ENCODE data around the gene CACNA1G.

The CACNA1G gene

DNA sequence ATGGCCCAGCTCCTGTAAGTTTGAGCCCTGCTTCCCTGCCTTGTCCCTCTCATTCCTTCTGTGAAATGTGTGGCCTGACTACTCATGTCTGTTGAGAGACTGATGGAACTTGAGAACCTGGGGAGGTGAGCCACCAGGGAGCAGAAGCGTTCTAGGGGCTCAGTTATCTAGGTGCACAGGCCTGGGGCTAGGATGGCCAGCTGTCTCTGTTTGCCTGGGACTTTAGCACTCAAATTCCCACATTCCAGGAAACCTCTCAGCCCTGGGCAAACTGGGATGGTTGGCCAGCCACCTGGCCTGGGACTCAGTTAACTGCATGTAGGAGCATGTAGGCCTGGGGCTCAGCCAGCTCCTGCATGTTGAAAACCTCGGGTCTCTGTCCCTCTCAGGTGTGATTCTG lies 37.3 kb upstream of the CACNA1G start:
- Mint-ChIP-seq H3K36me3 (ENCODE audit: insufficient read depth) (no peaks in the 10 kb centered on the region), H3K27ac (ENCODE audit: low read depth) (no peak overlapping the region), H3K4me3 (no peak overlapping the region), H3K4me1 (no peaks in the 10 kb centered on the region), H3K9me3 (no peaks in the 10 kb centered on the region), H3K27me3 (peaks cover 2% of the 10 kb centered on the region)
- ATAC-seq (replicated peaks; ENCODE audit: extremely low read depth, poor library complexity, severe bottlenecking) (no peak), DNase-seq (ENCODE audit: low spot score in 2 of 2) (no peak)

DNA sequence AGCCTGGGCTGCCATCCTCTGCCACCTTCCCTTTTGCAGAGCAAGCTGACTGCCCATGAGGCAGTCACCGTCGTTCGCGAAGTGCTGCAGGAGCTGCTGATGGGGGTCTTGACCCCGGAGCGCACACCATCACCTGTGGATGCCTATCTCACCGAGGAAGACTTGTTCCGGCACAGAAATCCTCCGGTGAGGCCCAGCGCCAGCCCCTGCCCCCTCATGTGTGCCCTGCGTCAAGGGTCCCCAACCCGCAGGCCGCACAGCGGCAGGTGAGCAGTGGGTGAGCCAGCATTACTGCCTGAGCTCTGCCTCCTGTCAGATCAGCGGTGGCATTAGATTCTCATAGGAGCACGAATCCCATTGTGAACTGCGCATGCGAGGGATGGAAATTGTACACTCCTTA lies 35.7 kb upstream of the CACNA1G start:
- Mint-ChIP-seq H3K9me3 (no peaks in the 10 kb centered on the region), H3K4me1 (no peaks in the 10 kb centered on the region), H3K27me3 (peaks cover 18% of the 10 kb centered on the region), H3K36me3 (ENCODE audit: insufficient read depth) (no peaks in the 10 kb centered on the region), H3K27ac (ENCODE audit: low read depth) (no peak overlapping the region), H3K4me3 (no peak overlapping the region)
- DNase-seq (ENCODE audit: low spot score in 2 of 2): no peak
- ATAC-seq (replicated peaks; ENCODE audit: extremely low read depth, poor library complexity, severe bottlenecking): no peak

DNA sequence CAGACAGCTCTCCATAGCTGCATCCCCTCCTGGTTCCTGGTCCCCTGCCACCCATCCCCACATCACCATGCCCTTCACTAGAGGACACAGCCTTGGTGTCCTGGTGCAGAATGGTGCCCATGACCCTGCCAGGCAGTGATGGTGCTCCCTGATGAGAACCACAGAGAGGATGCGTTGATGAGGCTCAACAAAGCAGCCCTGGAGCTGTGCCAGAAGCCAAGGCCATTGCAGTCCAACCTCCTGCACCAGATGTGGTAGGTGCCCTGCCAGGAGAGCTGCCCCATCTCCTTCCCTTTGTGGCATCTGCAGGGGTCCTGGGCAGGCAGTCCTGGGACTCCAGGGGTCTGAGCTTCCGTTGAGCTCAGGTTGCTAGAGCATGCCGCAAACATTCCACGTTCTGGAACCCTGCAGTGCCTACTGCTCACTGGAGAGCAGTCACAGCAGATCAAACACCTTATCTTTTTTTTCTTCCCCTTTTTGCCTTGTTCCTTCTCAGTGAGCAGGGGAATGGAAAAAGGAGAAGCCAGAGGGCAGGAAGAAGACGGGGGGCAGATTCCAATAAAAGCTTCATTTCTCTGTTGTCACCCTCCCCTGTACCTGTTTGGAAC lies 33.3 kb upstream of the CACNA1G start:
- no peak for DNase-seq (ENCODE audit: low spot score in 2 of 2)

DNA sequence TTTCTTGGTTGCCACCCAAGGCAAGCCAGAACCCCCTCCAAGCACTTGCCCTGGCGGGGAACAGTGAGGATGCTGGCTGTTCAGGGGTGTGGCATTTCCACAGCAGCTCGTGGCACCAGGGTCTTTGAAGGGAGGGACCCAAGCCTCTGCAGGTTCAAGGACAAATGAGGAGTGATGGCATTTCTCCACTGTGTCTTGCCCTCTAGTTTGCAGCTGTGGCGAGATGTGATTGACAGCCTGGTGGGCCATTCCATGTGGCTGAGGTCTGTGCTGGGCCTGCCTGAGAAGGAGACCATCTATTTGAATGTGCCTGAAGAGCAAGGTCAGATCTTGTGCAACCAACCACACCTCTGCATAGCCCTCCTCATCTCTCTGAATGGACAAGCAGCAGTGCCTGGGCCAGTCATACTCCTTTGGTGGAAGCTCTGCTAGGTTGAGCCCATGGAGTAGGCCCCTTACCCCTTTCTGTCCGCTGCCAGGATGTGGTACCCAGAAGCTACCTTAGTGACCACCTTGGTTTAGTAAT lies 32.5 kb upstream of the CACNA1G start:
- DNase-seq (ENCODE audit: low spot score in 2 of 2): no peak
- H3K36me3 Mint-ChIP-seq (ENCODE audit: insufficient read depth): peaks cover 1% of the 10 kb centered on the region
- no peaks in the 10 kb centered on the region for H3K9me3 Mint-ChIP-seq
- H3K4me1 Mint-ChIP-seq: no peaks in the 10 kb centered on the region
- H3K27me3 Mint-ChIP-seq: peaks cover 50% of the 10 kb centered on the region
- no peak for ATAC-seq (replicated peaks; ENCODE audit: extremely low read depth, poor library complexity, severe bottlenecking)
- H3K4me3 Mint-ChIP-seq: no peak overlapping the region
- H3K27ac Mint-ChIP-seq (ENCODE audit: low read depth): no peak overlapping the region

More for the DNA sequence above, 33.3 kb upstream of the CACNA1G start:
- peaks cover 1% of the 10 kb centered on the region for H3K36me3 Mint-ChIP-seq (ENCODE audit: insufficient read depth)
- no peaks in the 10 kb centered on the region for H3K4me1 Mint-ChIP-seq
- no peak overlapping the region for H3K4me3 Mint-ChIP-seq
- no peaks in the 10 kb centered on the region for H3K9me3 Mint-ChIP-seq
- no peak overlapping the region for H3K27ac Mint-ChIP-seq (ENCODE audit: low read depth)
- H3K27me3 Mint-ChIP-seq: peaks cover 42% of the 10 kb centered on the region
- no peak for ATAC-seq (replicated peaks; ENCODE audit: extremely low read depth, poor library complexity, severe bottlenecking)

DNA sequence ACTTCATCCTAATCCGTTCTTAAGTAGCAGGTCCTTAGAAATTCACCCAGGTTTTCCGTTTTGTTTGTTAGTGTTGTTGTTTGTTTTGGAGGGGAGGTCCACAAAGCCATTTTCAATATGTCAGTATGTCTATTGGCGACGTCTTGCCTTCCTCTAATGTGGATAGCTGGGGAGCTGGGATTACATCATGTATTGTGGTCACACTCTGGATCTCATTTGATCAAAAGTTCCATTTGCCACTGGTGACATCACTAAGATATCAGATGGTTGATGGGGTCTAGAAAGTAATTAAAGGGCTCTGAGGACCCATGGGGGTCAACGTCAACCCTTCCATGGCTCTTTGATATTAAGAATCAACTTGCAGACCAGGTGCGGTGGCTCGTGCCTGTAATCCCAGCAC lies 30.7 kb upstream of the CACNA1G start:
- Mint-ChIP-seq H3K27ac (ENCODE audit: low read depth) (no peak overlapping the region), H3K4me1 (peaks cover 12% of the 10 kb centered on the region)

DNA sequence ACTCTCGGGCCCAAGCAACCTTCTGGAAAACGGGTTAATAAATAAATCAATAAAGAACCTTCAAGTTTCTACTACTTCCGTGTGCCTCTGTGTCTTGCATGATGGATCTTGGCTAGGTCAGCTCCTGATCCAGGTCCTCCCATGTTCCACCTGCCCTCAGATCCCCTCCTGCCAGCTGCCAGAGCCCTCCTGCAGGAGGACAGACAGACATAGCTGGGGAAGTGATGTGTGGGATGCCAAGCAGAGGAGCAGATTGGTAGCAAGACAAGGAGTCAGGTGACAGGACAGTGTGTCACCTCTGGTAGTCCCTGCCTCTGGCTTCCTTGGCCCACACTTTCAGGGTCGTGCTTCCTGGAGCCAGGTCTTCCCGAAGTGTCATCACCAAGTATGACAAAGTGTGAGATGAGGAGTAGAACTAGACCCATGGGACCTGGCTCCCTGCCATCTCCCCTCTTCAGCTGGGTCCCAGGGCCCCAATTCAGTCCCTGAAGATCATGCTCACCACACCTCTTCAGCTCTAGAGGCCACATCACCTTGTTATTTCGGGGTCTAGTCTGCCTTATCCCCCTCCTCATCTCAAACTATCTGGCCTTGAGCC lies 29.0 kb upstream of the CACNA1G start:
- ATAC-seq (replicated peaks; ENCODE audit: extremely low read depth, poor library complexity, severe bottlenecking) (no peak), DNase-seq (ENCODE audit: low spot score in 2 of 2) (no peak)
- H3K9me3 Mint-ChIP-seq: no peaks in the 10 kb centered on the region
- H3K4me1 Mint-ChIP-seq: peaks cover 12% of the 10 kb centered on the region
- peaks cover 1% of the 10 kb centered on the region for H3K36me3 Mint-ChIP-seq (ENCODE audit: insufficient read depth)
- no peak overlapping the region for H3K27ac Mint-ChIP-seq (ENCODE audit: low read depth)
- H3K4me3 Mint-ChIP-seq: no peak overlapping the region
- H3K27me3 Mint-ChIP-seq: peaks cover 85% of the 10 kb centered on the region

More for the DNA sequence above, 30.7 kb upstream of the CACNA1G start:
- ATAC-seq (replicated peaks; ENCODE audit: extremely low read depth, poor library complexity, severe bottlenecking): no peak
- DNase-seq (ENCODE audit: low spot score in 2 of 2): no peak
- H3K9me3 Mint-ChIP-seq: no peaks in the 10 kb centered on the region
- peaks cover 1% of the 10 kb centered on the region for H3K36me3 Mint-ChIP-seq (ENCODE audit: insufficient read depth)
- H3K27me3 Mint-ChIP-seq: peaks cover 68% of the 10 kb centered on the region
- H3K4me3 Mint-ChIP-seq: no peak overlapping the region

DNA sequence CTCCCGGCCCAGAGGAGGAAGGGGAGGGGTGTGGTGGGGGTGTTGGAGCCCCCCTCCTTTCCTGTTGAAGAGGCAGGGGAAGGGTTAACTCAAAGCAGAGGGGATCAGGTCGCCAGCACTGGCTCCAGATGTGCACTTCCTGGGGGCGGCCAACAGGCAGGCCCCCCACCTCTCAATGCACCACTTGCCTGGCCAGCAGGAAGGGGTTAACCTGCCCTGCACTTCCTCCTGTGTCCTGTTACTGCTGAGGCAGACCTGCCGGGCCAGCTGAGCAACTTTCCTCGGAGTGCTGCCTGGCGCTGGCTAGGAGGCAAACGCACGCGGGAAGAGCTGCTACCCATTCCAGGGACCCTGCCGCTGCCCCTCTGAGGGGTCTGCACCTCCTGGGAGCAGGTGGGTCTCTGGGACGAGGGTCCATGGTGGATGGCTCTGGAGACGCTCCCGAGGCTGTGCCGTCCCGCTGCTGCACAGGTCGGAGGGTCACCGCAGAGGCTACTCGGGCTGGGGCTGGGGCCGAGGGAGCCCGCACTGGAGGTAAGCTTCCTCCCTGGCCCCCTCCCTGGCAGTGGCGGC lies 28.0 kb upstream of the CACNA1G start, which contains the start of gene EPN3:
Gene EPN3, plus strand, starts transcription at position 284 of the 573 bp plus-strand sequence. CDS start 3,822 bp downstream, outside the sequence.
- ATAC-seq (replicated peaks; ENCODE audit: extremely low read depth, poor library complexity, severe bottlenecking): no peak
- peaks cover 12% of the 10 kb centered on the region for H3K4me1 Mint-ChIP-seq
- peaks cover 1% of the 10 kb centered on the region for H3K36me3 Mint-ChIP-seq (ENCODE audit: insufficient read depth)
- no peak within 1 kb of the TSS for H3K27ac Mint-ChIP-seq (ENCODE audit: low read depth)
- DNase-seq (ENCODE audit: low spot score in 2 of 2): no peak
- peak within 1 kb of the TSS; percentile 41 for H3K4me3 Mint-ChIP-seq
- H3K9me3 Mint-ChIP-seq: no peaks in the 10 kb centered on the region
- peaks cover 86% of the 10 kb centered on the region for H3K27me3 Mint-ChIP-seq

DNA sequence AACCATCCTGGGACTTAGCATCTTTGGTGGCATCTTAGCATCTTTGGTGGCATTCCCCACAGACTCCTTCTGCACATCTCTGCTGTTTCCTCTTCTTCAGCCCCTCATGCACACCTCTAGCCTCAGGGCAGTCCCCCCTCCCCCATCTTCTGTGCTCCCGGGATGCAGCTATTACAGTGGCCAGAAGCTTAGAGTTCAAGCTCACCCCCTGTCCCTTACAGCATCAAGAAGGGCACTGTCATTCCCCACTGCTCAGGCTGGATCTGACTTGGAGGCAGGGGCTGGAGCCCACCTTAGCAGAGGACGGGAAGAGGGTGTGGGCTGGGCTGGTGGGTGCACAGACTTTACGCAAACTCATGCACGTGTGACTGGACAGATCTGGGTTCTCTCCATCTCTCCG lies 27.3 kb upstream of the CACNA1G start:
- H3K27me3 Mint-ChIP-seq: peaks cover 84% of the 10 kb centered on the region
- H3K27ac Mint-ChIP-seq (ENCODE audit: low read depth): no peak overlapping the region
- no peaks in the 10 kb centered on the region for H3K9me3 Mint-ChIP-seq
- DNase-seq (ENCODE audit: low spot score in 2 of 2) (no peak), ATAC-seq (replicated peaks; ENCODE audit: extremely low read depth, poor library complexity, severe bottlenecking) (no peak)
- peaks cover 12% of the 10 kb centered on the region for H3K4me1 Mint-ChIP-seq
- H3K4me3 Mint-ChIP-seq: no peak overlapping the region
- H3K36me3 Mint-ChIP-seq (ENCODE audit: insufficient read depth): peaks cover 1% of the 10 kb centered on the region

DNA sequence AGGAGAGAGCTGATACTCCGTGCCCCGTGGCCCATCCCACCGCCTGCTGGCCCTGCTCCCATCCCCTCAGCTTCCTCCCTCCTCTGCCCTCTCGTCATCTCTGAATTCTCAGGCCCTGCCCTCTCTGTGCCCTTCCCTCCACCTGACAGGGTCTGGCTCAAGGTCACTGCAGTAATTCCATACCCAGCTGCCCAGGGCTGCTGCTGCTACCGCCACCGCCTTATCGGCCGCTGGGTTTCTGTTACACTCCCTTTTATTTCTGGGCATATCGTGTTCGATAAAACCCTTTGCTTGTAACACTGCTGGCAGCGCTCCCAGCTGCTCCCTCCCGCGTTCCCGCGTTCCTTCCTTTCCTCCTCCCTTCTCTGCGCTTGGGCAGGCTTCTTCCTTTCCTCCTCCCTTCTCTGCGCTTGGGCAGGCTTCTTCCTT lies 26.8 kb upstream of the CACNA1G start:
- H3K27ac Mint-ChIP-seq (ENCODE audit: low read depth): no peak overlapping the region

DNA sequence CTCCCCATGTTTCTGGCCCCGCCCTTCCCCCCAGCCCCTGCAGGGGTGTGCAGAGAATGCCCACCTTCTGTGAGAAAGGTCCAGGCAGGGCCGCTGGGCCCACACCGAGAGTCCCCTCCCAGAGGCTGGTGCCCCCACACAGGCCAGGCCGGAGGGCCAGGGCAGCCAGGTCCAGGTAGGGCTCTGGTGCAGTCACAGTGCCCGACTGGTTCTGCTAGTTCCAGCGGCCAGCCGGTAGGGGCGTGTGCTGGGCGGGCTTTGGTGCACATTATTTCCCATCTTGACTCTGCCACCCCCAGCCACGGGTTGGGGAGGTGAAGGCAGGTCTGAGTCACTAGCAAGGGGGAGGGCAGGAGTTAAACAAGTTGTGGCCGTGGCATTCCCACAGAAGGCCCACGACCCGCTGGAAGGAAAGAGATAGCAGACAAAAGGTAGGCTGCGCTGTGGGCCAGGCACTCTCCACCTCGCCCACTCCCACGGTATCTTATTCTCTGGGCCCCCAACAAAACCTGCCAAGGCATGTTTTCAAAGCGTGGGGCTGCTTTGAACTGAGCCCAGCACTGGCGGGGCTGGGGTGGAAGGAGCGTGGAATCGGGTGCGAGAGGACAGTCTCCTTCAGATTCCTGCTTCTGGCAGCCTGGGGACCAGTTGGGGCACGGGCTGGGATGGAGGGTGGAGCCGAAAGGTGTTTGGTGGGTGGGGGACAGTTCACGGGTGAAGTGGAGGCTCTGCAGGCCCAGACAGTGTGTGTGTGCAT lies 26.1 kb upstream of the CACNA1G start:
- Mint-ChIP-seq H3K9me3 (no peaks in the 10 kb centered on the region), H3K27ac (ENCODE audit: low read depth) (no peak overlapping the region), H3K27me3 (peaks cover 72% of the 10 kb centered on the region), H3K36me3 (ENCODE audit: insufficient read depth) (peaks cover 1% of the 10 kb centered on the region), H3K4me1 (peaks cover 12% of the 10 kb centered on the region), H3K4me3 (no peak overlapping the region)
- ATAC-seq (replicated peaks; ENCODE audit: extremely low read depth, poor library complexity, severe bottlenecking): no peak
- no peak for DNase-seq (ENCODE audit: low spot score in 2 of 2)

More for the DNA sequence above, 26.8 kb upstream of the CACNA1G start:
- Mint-ChIP-seq H3K4me1 (peaks cover 12% of the 10 kb centered on the region), H3K4me3 (peak overlapping the region; percentile 41), H3K9me3 (no peaks in the 10 kb centered on the region), H3K27me3 (peaks cover 79% of the 10 kb centered on the region), H3K36me3 (ENCODE audit: insufficient read depth) (peaks cover 1% of the 10 kb centered on the region)
- DNase-seq (ENCODE audit: low spot score in 2 of 2): no peak
- no peak for ATAC-seq (replicated peaks; ENCODE audit: extremely low read depth, poor library complexity, severe bottlenecking)

DNA sequence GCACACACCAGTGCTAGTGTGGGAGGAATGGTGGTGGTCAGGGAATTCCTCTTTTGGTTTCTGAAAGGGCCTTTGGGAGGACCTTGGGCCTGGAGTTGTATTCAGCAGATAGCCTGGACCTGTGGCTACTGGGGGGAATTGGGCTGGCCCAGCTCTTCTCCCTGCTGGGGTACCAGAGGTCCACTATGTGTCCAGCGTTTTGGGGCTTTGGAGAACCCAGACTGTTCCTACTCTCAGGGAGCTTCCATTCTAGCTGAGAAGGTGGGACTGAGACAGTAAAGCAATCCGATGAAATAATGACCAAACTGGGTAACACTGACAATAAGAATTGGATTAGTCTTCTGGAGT lies 25.6 kb upstream of the CACNA1G start:
- Mint-ChIP-seq H3K4me1 (peaks cover 12% of the 10 kb centered on the region), H3K36me3 (ENCODE audit: insufficient read depth) (peaks cover 1% of the 10 kb centered on the region), H3K27me3 (peaks cover 66% of the 10 kb centered on the region), H3K27ac (ENCODE audit: low read depth) (no peak overlapping the region), H3K4me3 (no peak overlapping the region), H3K9me3 (no peaks in the 10 kb centered on the region)
- ATAC-seq (replicated peaks; ENCODE audit: extremely low read depth, poor library complexity, severe bottlenecking) (no peak), DNase-seq (ENCODE audit: low spot score in 2 of 2) (no peak)

DNA sequence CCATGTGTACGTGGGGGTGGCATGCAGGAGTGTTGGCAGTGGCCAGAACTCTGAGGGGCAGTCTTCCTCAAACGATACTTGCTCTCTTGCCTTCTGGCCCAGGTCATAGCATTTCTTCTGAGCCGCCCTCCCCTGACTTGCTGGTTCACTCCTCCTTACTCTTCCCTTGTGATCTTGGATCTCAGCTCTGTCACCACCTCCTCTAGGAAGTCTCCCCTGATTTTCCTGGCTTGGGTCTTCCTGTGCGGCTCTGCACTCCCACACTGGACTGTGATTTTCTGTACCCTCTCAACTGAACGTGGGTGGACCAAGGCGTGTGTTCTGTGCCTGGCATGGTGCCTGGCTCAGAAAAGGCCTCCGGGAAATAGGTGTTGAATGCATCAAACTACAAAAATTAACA lies 25.1 kb upstream of the CACNA1G start:
- no peak overlapping the region for H3K27ac Mint-ChIP-seq (ENCODE audit: low read depth)
- H3K36me3 Mint-ChIP-seq (ENCODE audit: insufficient read depth): peaks cover 1% of the 10 kb centered on the region
- ATAC-seq (replicated peaks; ENCODE audit: extremely low read depth, poor library complexity, severe bottlenecking): no peak
- no peak for DNase-seq (ENCODE audit: low spot score in 2 of 2)
- H3K27me3 Mint-ChIP-seq: peaks cover 62% of the 10 kb centered on the region
- peaks cover 12% of the 10 kb centered on the region for H3K4me1 Mint-ChIP-seq
- H3K4me3 Mint-ChIP-seq: no peak overlapping the region
- no peaks in the 10 kb centered on the region for H3K9me3 Mint-ChIP-seq

All from central memory CD8-positive, alpha-beta T cell (primary cell).